Measurements from ENCODE around the gene MAP3K20. TPM values are rescaled to one million over a fixed set of nuclear protein-coding genes. Genes with fewer than 3 reads are reported as not detected.

MAP3K20 gene
- total RNA-seq, 1 experiment from 2014 or later: 15.2 TPM

GRCh38 chr2:173161040-173161439 is 85.4 kb downstream of the MAP3K20 start (continued):
- TF ChIP-seq ELF4 (CRISPR knock-in tag; IDR thresholded peaks at IDR 0.05; ENCODE audit: low read depth): no peak
- no peak for TF ChIP-seq PREB (CRISPR knock-in tag; IDR thresholded peaks at IDR 0.05; ENCODE audit: borderline replicate concordance)
- no peak for TF ChIP-seq USF1 (CRISPR knock-in tag; IDR thresholded peaks at IDR 0.05)

GRCh38 chr2:173161507-173161906 is 85.9 kb downstream of the MAP3K20 start:
- ATAC-seq (no peak), DNase-seq (ENCODE audit: low spot score) (no peak)
- Mint-ChIP-seq H3K4me3 (no peak overlapping the region), H3K27ac (no peak overlapping the region), H3K36me3 (peaks cover 13% of the 10 kb centered on the region), H3K9me3 (peaks cover 15% of the 10 kb centered on the region), H3K4me1 (peaks cover 9% of the 10 kb centered on the region), H3K27me3 (ENCODE audit: low read depth) (no peaks in the 10 kb centered on the region)
- CTCF ChIA-PET: no interaction called here
- POLR2A ChIA-PET: no interaction called here
- TF ChIP-seq ZMAT4 (CRISPR knock-in tag; IDR thresholded peaks at IDR 0.05) (no peak), AFF4 (CRISPR knock-in tag; IDR thresholded peaks at IDR 0.05; ENCODE audit: borderline replicate concordance) (no peak), MYBL2 (CRISPR knock-in tag; IDR thresholded peaks at IDR 0.05) (no peak), ZNF512 (CRISPR knock-in tag; IDR thresholded peaks at IDR 0.05; ENCODE audit: borderline replicate concordance) (no peak), E2F4 (CRISPR knock-in tag; IDR thresholded peaks at IDR 0.05; ENCODE audit: borderline replicate concordance, low read depth) (no peak), SMAD4 (CRISPR knock-in tag; IDR thresholded peaks at IDR 0.05) (no peak), HMGA2 (CRISPR knock-in tag; IDR thresholded peaks at IDR 0.05) (no peak), CREM (CRISPR knock-in tag; IDR thresholded peaks at IDR 0.05) (no peak), ATF1 (CRISPR knock-in tag; IDR thresholded peaks at IDR 0.05) (no peak), ZNF425 (CRISPR knock-in tag; conservative IDR thresholded peaks at IDR 0.05) (no peak), FOXJ3 (CRISPR knock-in tag; IDR thresholded peaks at IDR 0.05; ENCODE audit: borderline replicate concordance) (no peak), MAX (CRISPR knock-in tag; IDR thresholded peaks at IDR 0.05) (no peak), FOXP4 (CRISPR knock-in tag; IDR thresholded peaks at IDR 0.05) (no peak), ELF4 (CRISPR knock-in tag; IDR thresholded peaks at IDR 0.05; ENCODE audit: low read depth) (no peak), ZNF671 (CRISPR knock-in tag; IDR thresholded peaks at IDR 0.05) (no peak), SP1 (CRISPR knock-in tag; conservative IDR thresholded peaks at IDR 0.05) (no peak), ZNF281 (CRISPR knock-in tag; IDR thresholded peaks at IDR 0.05) (no peak)

Data from WTC11 (cell line).